GM12892 (cell line): ENCODE results near the gene STAT5A.

Source experiments
- POLR2A ChIP-seq: IDR thresholded peaks from 2 replicates; pipeline ENCODE4 v1.6.1; 2011; ENCODE audit warnings: low read depth, low read length, control low read depth
- TAF1 ChIP-seq: IDR thresholded peaks from 2 replicates; pipeline ENCODE4 v1.6.1; 2011; ENCODE audit warnings: low read depth, mild to moderate bottlenecking, control low read depth, low read length, borderline replicate concordance

DNA sequence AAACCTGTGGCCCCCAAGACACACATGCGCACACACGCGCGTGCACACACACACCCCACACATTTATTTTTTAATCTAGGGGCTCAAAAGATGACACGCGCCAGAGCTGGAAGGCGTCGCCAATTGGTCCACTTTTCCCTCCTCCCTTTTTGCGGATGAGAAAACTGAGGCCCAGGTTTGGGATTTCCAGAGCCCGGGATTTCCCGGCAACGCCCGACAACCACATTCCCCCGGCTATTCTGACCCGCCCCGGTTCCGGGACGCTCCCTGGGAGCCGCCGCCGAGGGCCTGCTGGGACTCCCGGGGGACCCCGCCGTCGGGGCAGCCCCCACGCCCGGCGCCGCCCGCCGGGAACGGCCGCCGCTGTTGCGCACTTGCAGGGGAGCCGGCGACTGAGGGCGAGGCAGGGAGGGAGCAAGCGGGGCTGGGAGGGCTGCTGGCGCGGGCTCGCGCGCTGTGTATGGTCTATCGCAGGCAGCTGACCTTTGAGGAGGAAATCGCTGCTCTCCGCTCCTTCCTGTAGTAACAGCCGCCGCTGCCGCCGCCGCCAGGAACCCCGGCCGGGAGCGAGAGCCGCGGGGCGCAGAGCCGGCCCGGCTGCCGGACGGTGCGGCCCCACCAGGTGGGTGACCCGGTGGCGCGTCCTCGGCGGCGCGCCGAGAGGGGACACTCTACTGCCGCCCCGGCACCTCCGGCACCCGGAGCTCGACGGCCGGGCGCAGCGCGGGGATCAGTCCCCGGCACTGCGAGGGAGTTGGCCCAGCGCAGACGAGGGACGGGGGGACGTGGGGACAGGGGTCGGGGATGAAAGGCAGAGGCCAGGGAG, at the start of gene STAT5A:
- peak; percentile 41; the same call in 1 of the 2 replicates for TF ChIP-seq TAF1
- TF ChIP-seq POLR2A: peak; percentile 81
